HCT116 (cell line): ENCODE measurements around the gene WDFY2. TPM values are rescaled to one million over a fixed set of nuclear protein-coding genes. Genes with fewer than 3 reads are reported as not detected.
"Not testable (repeated sequence)": the region's sequence is repeated elsewhere in the genome, so short reads cannot be mapped to it uniquely, and the experiment has no call there.

Experiments used
- ATAC-seq: fragments of 200-7000 bp; cut with Tn5 transposase; 2 replicates; pipeline ENCODE4 v1.9.1; 2020; ENCODE audit warnings: mild to moderate bottlenecking, moderate library complexity
- BruUV-seq: library from RNA; stranded (reverse); fragments of 400-500 nt; replicated peaks from 2 replicates; lab custom pipeline; 2021; lab: Mats Ljungman, UMichigan
- CTCF ChIA-PET: fragments of 300-600 bp; sonication (Branson Sonifier 250); formaldehyde crosslinking; loops from one replicate; lab custom pipeline; 2021; ENCODE audit warnings: antibody characterized with exemption; lab: Charles Lee
- POLR2A ChIA-PET: fragments of 300-600, 350-600 bp; sonication (Branson Sonifier 250); formaldehyde crosslinking; loops from one replicate; lab custom pipeline; 2021; ENCODE audit warnings: antibody characterized with exemption; lab: Charles Lee
- RAD21 ChIA-PET, 2 experiments: fragments of 300-600 bp; sonication (Branson Sonifier 250); formaldehyde crosslinking; loops; one replicate each; lab custom pipeline; 2023; ENCODE audit warnings: low total read pairs in 2 of 2; ENCODE audit not compliant: uncharacterized antibody in 2 of 2, unreplicated experiment in 2 of 2, low non-redundant PET in 1 of 2; lab: Charles Lee
- DNase-seq: peaks from one replicate; pipeline ENCODE4 v3.0.0-alpha.2; 2010; ENCODE audit warnings: low read depth, low spot score
- H2AFZ ChIP-seq: fragments of 200-600 bp; shearing (Covaris generic), sonication (generic); 2 replicates; pipeline ENCODE4 v1.6.1; 2017; ENCODE audit warnings: low read depth, mixed run types, mixed read lengths, antibody characterized with exemption, low read length; ENCODE audit not compliant: poor library complexity, severe bottlenecking
- H3K27ac ChIP-seq: 2 replicates; pipeline ENCODE4 v1.5.1; 2012; ENCODE audit warnings: low read depth, low read length
- H3K27me3 ChIP-seq: fragments of 200-600 bp; sonication (generic); 2 replicates; pipeline ENCODE4 v1.6.1; 2016; ENCODE audit warnings: mixed run types, low read length, mixed read lengths; ENCODE audit not compliant: insufficient read depth
- H3K36me3 ChIP-seq, 2 experiments: fragments of 200-500 bp in 1 of 2; fragments of 200-600 bp in 1 of 2; sonication (Bioruptor generic) in 1 of 2; sonication (generic) in 1 of 2; 2 replicates each; pipeline versions ENCODE4 v1.5.1 to v1.6.1; 2014 to 2016; ENCODE audit warnings: low read length in 2 of 2, inconsistent platforms in 1 of 2, mixed read lengths in 1 of 2, mixed run types in 1 of 2; ENCODE audit not compliant: insufficient read depth in 2 of 2, control insufficient read depth in 1 of 2
- H3K4me1 ChIP-seq, 2 experiments: fragments of 200-600 bp in 1 of 2; sonication (generic) in 1 of 2; 2 replicates each; pipeline versions ENCODE4 v1.5.1 to v1.6.1; 2012 to 2017; ENCODE audit warnings: low read length in 2 of 2, inconsistent platforms in 1 of 2, mild to moderate bottlenecking in 1 of 2, mixed read lengths in 1 of 2, mixed run types in 1 of 2, moderate library complexity in 1 of 2; ENCODE audit not compliant: insufficient read depth in 2 of 2, control insufficient read depth in 1 of 2
- H3K4me2 ChIP-seq: fragments of 200-600 bp; sonication (generic); 2 replicates; pipeline ENCODE4 v1.6.1; 2017; ENCODE audit warnings: mixed run types, low read length, mixed read lengths
- H3K4me3 ChIP-seq, 2 experiments: fragments of 200-600 bp in 1 of 2; sonication (generic) in 1 of 2; replicated peaks in 1 of 2; 2 replicates each; pipeline ENCODE4 v1.5.1; 2011 to 2016; ENCODE audit warnings: low read length in 2 of 2, control low read depth in 1 of 2, low read depth in 1 of 2, mild to moderate bottlenecking in 1 of 2, mixed read lengths in 1 of 2, mixed run types in 1 of 2
- H3K79me2 ChIP-seq: fragments of 200-600 bp; sonication (generic); 2 replicates; pipeline ENCODE4 v1.6.1; 2017; ENCODE audit warnings: mild to moderate bottlenecking, mixed run types, low read length, moderate library complexity, mixed read lengths; ENCODE audit not compliant: insufficient read depth
- H3K9ac ChIP-seq: fragments of 200-600 bp; sonication (generic); 2 replicates; pipeline ENCODE4 v1.6.1; 2016; ENCODE audit warnings: low read length, mixed read lengths
- H3K9me2 ChIP-seq: fragments of 200-600 bp; sonication (generic), shearing (Covaris generic); 2 replicates; pipeline ENCODE4 v1.6.1; 2017; ENCODE audit warnings: mixed run types, mild to moderate bottlenecking, moderate library complexity; ENCODE audit not compliant: insufficient read depth
- H3K9me3 ChIP-seq, 2 experiments: fragments of 200-500 bp in 1 of 2; fragments of 200-600 bp in 1 of 2; sonication (Bioruptor generic) in 1 of 2; sonication (generic) in 1 of 2; 2 replicates each; pipeline ENCODE4 v1.6.1; 2014 to 2017; ENCODE audit warnings: low read length in 2 of 2, mixed read lengths in 2 of 2, inconsistent platforms in 1 of 2, low read depth in 1 of 2, mild to moderate bottlenecking in 1 of 2, mixed run types in 1 of 2, moderate library complexity in 1 of 2; ENCODE audit not compliant: control insufficient read depth in 1 of 2, insufficient read depth in 1 of 2
- H4K20me1 ChIP-seq: fragments of 200-600 bp; sonication (generic), shearing (Covaris generic); 2 replicates; pipeline ENCODE4 v1.6.1; 2017; ENCODE audit warnings: mixed run types, mild to moderate bottlenecking, moderate library complexity; ENCODE audit not compliant: insufficient read depth
- CBX3 ChIP-seq: IDR thresholded peaks from 2 replicates; pipeline ENCODE4 v1.6.1; 2012; ENCODE audit warnings: low read depth
- CEBPB ChIP-seq: IDR thresholded peaks from 2 replicates; pipeline ENCODE4 v1.6.1; 2012; ENCODE audit warnings: low read depth
- CTCF ChIP-seq, 3 experiments: fragments of 200-600 bp in 1 of 3; sonication (generic) in 1 of 3; IDR thresholded peaks in 2 of 3; conservative IDR thresholded peaks in 1 of 3; 2 replicates each; pipeline ENCODE4 v1.5.1; 2012 to 2017; ENCODE audit warnings: low read depth in 2 of 3, low read length in 2 of 3, antibody characterized with exemption in 1 of 3, borderline replicate concordance in 1 of 3, control low read depth in 1 of 3, mild to moderate bottlenecking in 1 of 3, mixed read lengths in 1 of 3, mixed run types in 1 of 3, moderate library complexity in 1 of 3; ENCODE audit not compliant: insufficient read depth in 1 of 3
- EZH2 ChIP-seq: fragments of 200-600 bp; sonication (generic); IDR thresholded peaks from 2 replicates; pipeline ENCODE4 v1.6.1; 2017; ENCODE audit warnings: antibody characterized with exemption, mixed run types
- EZH2phosphoT487 ChIP-seq: fragments of 200-600 bp; IDR thresholded peaks from 2 replicates; pipeline ENCODE4 v1.6.1; 2018; ENCODE audit warnings: antibody characterized with exemption, borderline replicate concordance
- FOSL1 ChIP-seq: IDR thresholded peaks from 2 replicates; pipeline ENCODE4 v1.6.1; 2012; ENCODE audit warnings: low read depth
- JUND ChIP-seq: IDR thresholded peaks from 2 replicates; pipeline ENCODE4 v1.6.1; 2012
- MAX ChIP-seq: IDR thresholded peaks from 2 replicates; pipeline ENCODE4 v1.6.1; 2012
- POLR2AphosphoS5 ChIP-seq: IDR thresholded peaks from 2 replicates; pipeline ENCODE4 v1.6.1; 2011; ENCODE audit warnings: mild to moderate bottlenecking, low read depth, low read length, moderate library complexity
- RAD21 ChIP-seq: IDR thresholded peaks from 2 replicates; pipeline ENCODE4 v1.6.1; 2012; ENCODE audit warnings: low read depth, mild to moderate bottlenecking
- SRF ChIP-seq: IDR thresholded peaks from 2 replicates; pipeline ENCODE4 v1.6.1; 2012; ENCODE audit warnings: low read depth
- ZNF274 ChIP-seq: fragments of 200-500 bp; sonication (Bioruptor generic); IDR thresholded peaks from 2 replicates; pipeline ENCODE4 v1.6.1; 2014; ENCODE audit warnings: mild to moderate bottlenecking, low read depth, low read length, inconsistent platforms
- intact Hi-C: fragments of 100-400 bp; cut with micrococcal nuclease; formaldehyde crosslinking; loops from 2 replicates; pipeline ENCODE4 v1.10.0; 2022
- total RNA-seq: library from RNA; stranded (reverse); gene quantifications from one replicate; pipeline ENCODE4 v1.2.1, GENCODE V29; 2021; ENCODE audit not compliant: unreplicated experiment
- TF ChIP-seq, protein P1 (sequence below): IDR thresholded peaks from 2 replicates; pipeline ENCODE4 v1.6.1; 2012

The WDFY2 gene
- total RNA-seq, 1 experiment from 2014 or later, result 6.1 TPM

DNA sequence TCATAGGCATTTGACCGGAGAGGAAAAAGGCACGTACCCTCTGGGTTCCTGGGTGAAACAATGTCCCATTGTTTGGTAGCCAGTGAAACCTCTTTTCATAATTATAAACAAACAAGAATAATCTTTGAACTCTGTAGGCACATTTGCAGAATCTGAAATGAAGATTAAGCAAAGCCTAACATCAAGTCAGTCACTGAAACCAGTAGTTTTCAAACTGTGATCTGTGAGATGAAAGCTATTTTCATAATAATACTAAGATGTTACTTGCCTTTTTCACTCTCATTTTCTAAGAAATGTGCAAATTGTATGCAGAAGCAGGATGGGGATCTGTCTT is 105.4 kb downstream of the WDFY2 start:
- ChIA-PET POLR2A (no interaction called here), CTCF (no interaction called here), RAD21 (no interaction called here)
- intact Hi-C loops, result no loop called here
- TF ChIP-seq CBX3 (no peak), CTCF (IDR thresholded peaks at IDR 0.05 in 2 of 3, conservative IDR thresholded peaks at IDR 0.05 in 1 of 3; ENCODE audit: borderline replicate concordance in 1 of 3, insufficient read depth in 1 of 3, low read depth in 2 of 3, low read length in 2 of 3) (no peak), RAD21 (no peak), FOSL1 (no peak), CEBPB (no peak), ZNF274 (no peak), JUND (no peak), EZH2phosphoT487 (no peak), SRF (no peak), MAX (no peak), EZH2 (no peak), POLR2AphosphoS5 (no peak)
- TF ChIP-seq, protein P1, sequence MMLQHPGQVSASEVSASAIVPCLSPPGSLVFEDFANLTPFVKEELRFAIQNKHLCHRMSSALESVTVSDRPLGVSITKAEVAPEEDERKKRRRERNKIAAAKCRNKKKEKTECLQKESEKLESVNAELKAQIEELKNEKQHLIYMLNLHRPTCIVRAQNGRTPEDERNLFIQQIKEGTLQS, result no peak
- Histone ChIP-seq H4K20me1 (no peaks in the 10 kb centered on the region), H2AFZ (no peak overlapping the region), H3K36me3 (no peaks in the 10 kb centered on the region), H3K4me1 (peaks cover 7 to 13% of the 10 kb centered on the region in 2 experiments; a peak in 3 of 4 replicates), H3K4me2 (no peak overlapping the region), H3K9me2 (no peaks in the 10 kb centered on the region), H3K79me2 (no peaks in the 10 kb centered on the region), H3K4me3 (no peak overlapping the region), H3K27ac (no peak overlapping the region), H3K9me3 (no peaks in the 10 kb centered on the region), H3K9ac (no peak overlapping the region), H3K27me3 (no peaks in the 10 kb centered on the region)
- DNase-seq (no peak), ATAC-seq (no peak)
- BruUV-seq, result no TSS peak

GRCh38 chr13:51695677-51696076 is 111.4 kb downstream of the WDFY2 start:
- BruUV-seq, CTCF ChIA-PET: not testable (repeated sequence)

More at GRCh38 chr13:51695677-51696076, 111.4 kb downstream of the WDFY2 start:
- H3K36me3 ChIP-seq, DNase-seq, H2AFZ ChIP-seq, H3K4me3 ChIP-seq, H4K20me1 ChIP-seq, H3K9me3 ChIP-seq, H3K27me3 ChIP-seq, H3K4me1 ChIP-seq, intact Hi-C loops, H3K79me2 ChIP-seq, H3K9ac ChIP-seq, H3K4me2 ChIP-seq, H3K9me2 ChIP-seq, RAD21 ChIA-PET, H3K27ac ChIP-seq, ATAC-seq: not testable (repeated sequence)
- POLR2A ChIA-PET, result interaction anchor here (1.3 kb wide), 1 partner anchor 243 kb away, joined by 3 read pairs; the partner anchor contains the start of gene INTS6
